ENCODE data around the gene PKP1.
A peak's percentile ranks its signal among the peaks of the same experiment; 100 is the strongest.

The PKP1 gene

GRCh38 chr1:201357636-201358348 lies 74.5 kb downstream of the PKP1 start:
- no peak for DNase-seq
- in situ Hi-C loops (cut with MboI; ENCODE audit: low pct_unique_long_range_greater_than_20kb, low sequenced_read_pairs) = no loop called here

- in situ Hi-C loops (cut with MboI; ENCODE audit: low pct_unique_long_range_greater_than_20kb, low sequenced_read_pairs) = no loop called here
- no peak for DNase-seq
These were observed 75.3 kb downstream of the PKP1 start for GRCh38 chr1:201358596-201358995.

- in situ Hi-C loops (cut with MboI; ENCODE audit: low pct_unique_long_range_greater_than_20kb, low sequenced_read_pairs) = no loop called here
- DNase-seq = no peak
These were observed 75.9 kb downstream of the PKP1 start for GRCh38 chr1:201359031-201359872.

GRCh38 chr1:201359873-201360210 lies 76.5 kb downstream of the PKP1 start:
- DNase-seq = no peak
- in situ Hi-C loops (cut with MboI; ENCODE audit: low pct_unique_long_range_greater_than_20kb, low sequenced_read_pairs) = no loop called here

- in situ Hi-C loops (cut with MboI; ENCODE audit: low pct_unique_long_range_greater_than_20kb, low sequenced_read_pairs) = no loop called here
- no peak for DNase-seq
These were observed 77.2 kb downstream of the PKP1 start for GRCh38 chr1:201360486-201360885.

GRCh38 chr1:201360901-201361651 lies 77.8 kb downstream of the PKP1 start:
- in situ Hi-C loops (cut with MboI; ENCODE audit: low pct_unique_long_range_greater_than_20kb, low sequenced_read_pairs) = no loop called here
- no peak for DNase-seq

DNA sequence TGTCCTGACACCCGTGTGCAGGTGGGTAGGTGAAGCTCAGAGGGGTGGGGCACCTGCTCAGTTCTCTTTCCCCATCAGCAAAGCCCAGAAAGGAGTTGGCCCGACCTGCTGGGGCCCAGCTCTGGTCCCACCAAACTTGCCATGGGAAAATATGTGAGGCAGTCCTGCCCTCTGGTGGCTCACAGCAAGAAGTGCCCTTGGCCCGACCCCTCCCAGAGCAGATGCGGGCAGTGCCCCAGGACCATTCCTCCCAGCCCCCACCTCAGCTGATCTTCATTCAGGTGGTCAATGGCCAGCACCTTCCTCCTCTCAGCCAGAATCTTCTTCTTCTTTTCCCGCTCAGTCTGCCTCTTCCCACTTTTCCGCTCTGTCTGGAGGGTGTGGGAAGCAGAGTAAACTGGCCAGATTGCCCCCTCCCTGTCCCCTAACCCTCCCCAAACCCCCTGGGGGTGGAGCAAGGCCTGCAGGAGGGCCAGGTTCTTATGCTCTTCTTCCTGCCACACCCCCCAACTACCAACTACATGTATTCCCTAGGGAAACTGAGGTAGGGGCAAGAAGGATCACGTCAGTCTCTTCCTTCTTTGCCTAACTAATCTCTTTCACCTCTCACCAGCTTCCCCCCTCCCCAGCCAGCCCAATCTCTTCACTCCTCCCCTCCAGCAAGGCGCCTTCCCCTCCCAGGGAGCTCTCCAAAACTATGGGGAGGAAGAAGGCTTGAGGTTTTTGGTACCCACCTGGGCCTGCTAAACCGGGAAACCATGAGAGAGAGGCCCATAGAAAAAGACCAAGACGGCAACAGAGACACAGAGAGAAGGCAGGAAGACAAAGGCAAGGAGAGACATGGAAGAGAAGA lies 78.6 kb downstream of the PKP1 start:
- in situ Hi-C loops (cut with MboI; ENCODE audit: low pct_unique_long_range_greater_than_20kb, low sequenced_read_pairs) = no loop called here

DNA sequence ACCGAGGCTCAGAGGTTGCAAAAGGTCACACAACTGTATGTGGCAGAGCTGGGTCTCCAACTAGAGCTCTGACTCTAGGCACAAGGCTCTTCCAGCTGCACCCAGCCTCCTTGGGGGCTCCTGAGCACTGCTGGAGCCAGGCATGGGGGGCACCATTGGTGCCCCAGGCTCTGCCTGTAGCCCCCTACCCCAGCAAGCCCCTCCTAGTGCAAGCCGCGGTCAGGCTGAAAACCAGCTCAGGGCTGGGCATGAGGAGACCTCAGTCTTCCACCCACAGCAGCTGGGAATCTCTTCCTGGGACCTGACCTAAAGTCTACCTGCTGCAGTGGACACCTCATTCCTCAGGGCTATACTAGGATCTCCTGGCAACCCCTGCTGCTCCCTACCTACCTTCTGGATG lies 79.6 kb downstream of the PKP1 start:
- DNase-seq = no peak
- in situ Hi-C loops (cut with MboI; ENCODE audit: low pct_unique_long_range_greater_than_20kb, low sequenced_read_pairs) = no loop called here

More for the DNA sequence above, 78.6 kb downstream of the PKP1 start:
- peak; percentile 39 for DNase-seq

GRCh38 chr1:201363467-201363866 lies 80.2 kb downstream of the PKP1 start:
- in situ Hi-C loops (cut with MboI; ENCODE audit: low pct_unique_long_range_greater_than_20kb, low sequenced_read_pairs) = no loop called here
- no peak for DNase-seq

DNA sequence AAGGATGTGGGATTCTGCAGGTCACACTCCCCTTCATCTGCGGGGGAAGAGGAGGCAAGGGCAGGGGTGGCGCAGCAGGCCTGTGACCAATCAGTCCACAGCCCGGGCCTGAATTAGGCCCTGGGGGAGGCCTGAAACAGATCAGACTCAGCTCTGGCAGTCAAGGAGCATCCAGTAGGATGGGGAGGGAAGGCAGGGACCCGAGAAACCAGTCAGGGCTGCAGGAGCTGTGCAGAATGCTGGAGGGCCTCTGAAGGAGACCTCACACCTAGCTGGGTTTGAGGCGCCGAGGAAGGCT lies 81.5 kb downstream of the PKP1 start:
- in situ Hi-C loops (cut with MboI; ENCODE audit: low pct_unique_long_range_greater_than_20kb, low sequenced_read_pairs) = no loop called here
- DNase-seq = no peak

DNA sequence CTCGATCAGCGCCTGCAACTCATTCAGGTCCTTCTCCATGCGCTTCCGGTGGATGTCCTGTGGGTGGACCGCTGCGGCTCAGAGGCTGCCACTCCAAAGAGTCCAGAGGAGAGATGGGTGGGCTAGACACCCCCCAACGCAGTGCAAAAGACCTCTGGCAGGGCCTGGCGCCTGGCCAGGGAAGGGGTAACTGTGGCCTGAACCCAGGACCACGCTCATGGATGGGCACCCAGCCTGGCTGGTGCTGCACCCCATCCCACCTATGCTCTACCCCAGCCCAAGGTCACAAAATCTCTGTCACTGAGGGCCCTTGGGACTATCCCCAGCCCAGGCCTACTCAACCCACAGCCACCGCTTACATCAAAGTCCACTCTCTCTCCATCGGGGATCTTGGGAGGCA lies 81.9 kb downstream of the PKP1 start:
- DNase-seq = no peak
- in situ Hi-C loops (cut with MboI; ENCODE audit: low pct_unique_long_range_greater_than_20kb, low sequenced_read_pairs) = no loop called here

DNA sequence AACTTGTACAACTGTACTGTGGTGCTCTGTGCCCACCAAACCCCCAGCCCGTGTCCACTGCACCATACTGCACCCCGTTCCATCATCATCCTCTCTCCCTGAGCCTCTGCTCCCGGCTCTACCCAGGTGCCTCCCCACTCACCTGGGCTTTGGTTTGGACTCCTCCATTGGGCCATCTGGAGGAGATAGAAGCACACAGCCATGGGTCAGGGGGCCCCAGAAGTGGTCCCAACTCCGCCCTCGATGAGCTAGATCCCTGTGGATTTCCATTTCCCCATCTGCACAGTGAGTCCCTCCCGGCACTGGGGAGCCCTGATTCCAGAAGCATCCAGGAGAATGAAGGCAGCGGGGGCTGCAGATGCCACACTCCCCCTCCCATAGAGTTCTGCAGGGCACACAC lies 83.4 kb downstream of the PKP1 start:
- in situ Hi-C loops (cut with MboI; ENCODE audit: low pct_unique_long_range_greater_than_20kb, low sequenced_read_pairs) = no loop called here
- no peak for DNase-seq

DNA sequence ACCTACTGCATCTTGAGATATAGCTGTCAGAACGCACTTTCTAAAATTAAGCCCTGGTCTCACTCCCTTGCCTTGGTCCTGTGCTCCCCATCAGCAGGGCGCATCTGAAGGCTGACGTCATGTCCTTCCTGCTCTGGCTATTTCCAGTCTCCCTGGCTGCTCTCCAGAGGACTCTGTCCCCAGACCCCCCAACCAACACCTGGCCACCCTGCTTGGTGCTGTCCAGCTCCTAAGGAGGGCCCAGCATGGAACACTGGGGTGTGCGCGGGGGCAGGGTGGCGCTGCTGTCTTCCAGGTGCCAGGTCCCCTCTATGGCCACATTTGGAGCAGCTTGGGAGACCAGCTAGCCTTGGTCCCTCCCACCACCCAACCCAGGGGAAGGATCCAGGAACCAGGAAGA lies 85.9 kb downstream of the PKP1 start:
- in situ Hi-C loops (cut with MboI; ENCODE audit: low pct_unique_long_range_greater_than_20kb, low sequenced_read_pairs) = no loop called here
- DNase-seq = no peak

- no peak for DNase-seq
- in situ Hi-C loops (cut with MboI; ENCODE audit: low pct_unique_long_range_greater_than_20kb, low sequenced_read_pairs) = no loop called here
These were observed 87.2 kb downstream of the PKP1 start for GRCh38 chr1:201370500-201370899.

- in situ Hi-C loops (cut with MboI; ENCODE audit: low pct_unique_long_range_greater_than_20kb, low sequenced_read_pairs) = no loop called here
- DNase-seq = no peak
These were observed 88.0 kb downstream of the PKP1 start for GRCh38 chr1:201371276-201371675.

- in situ Hi-C loops (cut with MboI; ENCODE audit: low pct_unique_long_range_greater_than_20kb, low sequenced_read_pairs) = no loop called here
- DNase-seq = no peak
These were observed 88.5 kb downstream of the PKP1 start for GRCh38 chr1:201371792-201372191.

- in situ Hi-C loops (cut with MboI; ENCODE audit: low pct_unique_long_range_greater_than_20kb, low sequenced_read_pairs) = no loop called here
- no peak for DNase-seq
These were observed 91.1 kb downstream of the PKP1 start for GRCh38 chr1:201374364-201374763.

DNA sequence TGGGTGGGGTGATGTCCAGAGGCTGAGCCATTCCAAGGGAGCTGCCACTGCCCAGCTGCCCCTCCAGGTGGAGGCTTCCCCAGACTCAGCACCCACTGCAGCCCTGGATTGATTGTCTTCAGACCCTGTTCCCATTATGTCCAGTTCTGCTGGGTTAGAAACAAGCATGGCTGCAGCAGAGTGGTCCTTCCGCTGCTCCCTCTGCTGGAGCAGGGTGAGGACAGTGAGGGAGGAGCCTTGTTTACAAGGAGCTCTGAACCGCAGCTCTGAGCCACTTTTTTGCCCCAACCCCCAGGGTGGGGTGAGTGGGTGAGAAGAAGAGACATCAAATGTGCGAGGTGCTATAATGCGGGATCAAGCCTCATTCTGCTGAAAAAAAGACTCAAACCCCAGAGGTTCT lies 91.9 kb downstream of the PKP1 start:
- in situ Hi-C loops (cut with MboI; ENCODE audit: low pct_unique_long_range_greater_than_20kb, low sequenced_read_pairs) = no loop called here
- DNase-seq = no peak

DNA sequence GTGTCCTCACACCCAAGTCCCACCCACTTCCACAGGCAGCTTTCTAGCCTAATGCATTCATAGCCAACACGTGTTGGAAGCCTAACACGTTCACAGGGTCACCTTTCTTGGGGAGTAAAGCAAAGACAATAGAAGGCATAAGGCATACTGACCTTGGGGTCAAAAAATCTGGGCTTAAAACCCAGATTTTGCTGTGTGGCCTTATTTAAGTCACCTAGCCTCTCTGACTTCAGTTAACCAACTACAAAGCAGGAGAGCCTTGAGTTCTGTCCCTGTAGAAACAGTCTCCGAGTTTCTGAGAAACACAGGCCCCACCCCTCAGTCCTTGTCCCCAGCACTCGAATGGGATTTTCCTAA lies 92.8 kb downstream of the PKP1 start:
- in situ Hi-C loops (cut with MboI; ENCODE audit: low pct_unique_long_range_greater_than_20kb, low sequenced_read_pairs) = no loop called here
- DNase-seq = no peak
